HG02981 (cell line): ENCODE measurements around the gene PPIL6.

ENCODE experiments used
- ATAC-seq: cut with Tn5 transposase; IDR thresholded peaks from one replicate; pipeline ENCODE4 v1.9.1; 2021; ENCODE audit warnings: mild to moderate bottlenecking, moderate library complexity; ENCODE audit not compliant: unreplicated experiment

Gene PPIL6

DNA sequence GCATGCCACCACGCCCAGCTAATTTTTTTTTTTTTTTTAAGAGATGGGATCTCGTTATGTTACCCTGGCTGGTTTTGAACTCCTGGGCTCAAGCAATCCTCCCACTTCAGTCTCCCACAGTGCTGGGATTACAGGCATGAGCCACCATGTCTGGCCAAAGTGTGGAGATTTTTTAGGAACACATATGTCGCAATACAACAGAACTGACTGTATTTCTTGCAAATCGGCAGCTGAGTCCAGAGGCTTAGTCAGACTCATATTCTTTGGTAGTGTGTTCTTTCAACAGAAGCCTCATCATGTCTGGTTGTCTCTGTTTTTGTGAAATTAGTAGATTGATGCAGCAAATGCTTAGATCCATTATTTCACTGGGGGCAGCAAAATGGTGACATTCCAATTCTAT is 34.2 kb downstream of the PPIL6 start:
- ATAC-seq: no peak

GRCh38 chr6:109397020-109397419 is 43.4 kb downstream of the PPIL6 start:
- no peak for ATAC-seq

- no peak for ATAC-seq
Observed at GRCh38 chr6:109396046-109396718, 44.2 kb downstream of the PPIL6 start.

DNA sequence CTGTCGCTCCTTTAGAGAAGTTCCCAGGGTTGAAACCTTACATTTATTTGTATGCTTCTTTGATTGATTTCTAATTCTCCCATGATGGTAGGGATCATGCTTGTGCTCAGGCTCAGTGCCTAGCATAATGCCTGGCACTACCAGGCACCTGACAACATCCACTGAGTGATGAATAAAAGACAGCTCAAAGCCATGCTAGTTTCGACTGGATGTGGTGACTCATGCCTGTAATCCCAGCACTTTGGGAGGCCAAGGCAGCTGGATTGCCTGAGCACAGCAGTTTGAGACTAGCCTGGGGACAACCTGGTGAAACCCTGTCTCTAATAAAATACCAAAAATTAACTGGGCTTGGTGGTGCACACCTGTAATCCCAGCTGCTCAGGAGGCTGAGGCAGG is 46.5 kb downstream of the PPIL6 start:
- ATAC-seq: no peak

DNA sequence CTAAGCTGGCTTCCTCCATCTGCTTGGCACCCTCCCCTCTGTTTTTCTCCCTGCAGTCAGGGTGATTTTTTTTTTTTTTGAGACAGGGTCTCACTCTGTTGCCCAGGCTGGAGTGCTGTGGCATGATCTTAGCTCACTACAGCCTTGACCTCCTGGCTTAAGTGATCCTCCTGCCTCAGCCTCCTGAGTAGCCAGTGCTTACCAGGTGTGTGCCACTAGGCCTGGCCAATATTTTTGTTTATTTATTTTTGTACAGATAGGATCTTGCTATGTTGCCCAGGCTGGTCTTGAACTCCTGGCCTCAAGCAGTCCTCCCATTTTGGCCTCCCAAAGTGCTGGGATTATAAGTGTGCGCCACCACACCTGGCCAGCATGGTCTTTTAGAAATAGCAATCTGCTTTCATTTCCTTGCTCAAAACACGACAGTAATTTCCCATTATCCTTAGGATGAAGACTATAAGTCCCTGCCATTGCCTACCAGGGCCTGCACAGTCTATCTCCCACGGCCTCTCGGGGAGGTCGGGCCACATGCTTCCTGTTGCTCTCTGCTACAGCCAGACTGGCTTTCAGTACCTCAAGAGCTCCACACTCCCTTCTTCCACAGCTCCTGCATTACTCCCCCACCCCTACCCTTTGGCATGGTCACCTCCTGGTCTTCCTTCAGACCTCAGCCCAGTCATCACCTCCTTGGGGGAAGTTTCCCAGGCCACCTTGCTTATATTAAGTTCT is 47.1 kb downstream of the PPIL6 start:
- ATAC-seq: no peak

DNA sequence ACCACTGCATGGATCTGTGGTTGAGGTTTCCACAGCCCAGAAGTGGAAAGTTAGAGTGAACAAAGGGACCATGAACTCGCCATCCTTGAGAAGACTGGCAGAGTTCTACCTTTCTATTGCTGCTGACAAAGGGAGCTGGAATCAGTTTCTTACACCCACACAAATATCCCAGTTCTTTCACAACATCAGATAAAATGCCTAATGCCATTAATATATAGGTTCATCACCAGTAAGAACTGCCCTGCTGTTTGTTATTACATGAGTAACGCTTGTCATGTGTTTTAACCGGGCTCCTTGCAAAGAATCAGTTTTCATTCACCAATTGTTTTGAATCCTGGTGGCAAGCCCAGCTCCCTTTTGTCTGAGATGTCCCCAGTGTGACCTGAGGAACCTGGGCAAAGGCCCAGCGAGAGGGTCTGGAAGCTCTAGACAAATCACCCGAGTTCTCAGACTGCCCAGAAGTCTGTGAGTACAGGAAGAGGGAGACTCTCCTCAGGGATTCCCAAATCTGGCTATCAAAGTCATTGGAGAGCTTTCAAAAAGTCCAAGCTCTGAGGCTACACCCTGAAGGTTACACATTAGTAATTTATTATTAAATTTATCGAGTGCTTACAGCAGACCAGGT is 50.7 kb downstream of the PPIL6 start:
- ATAC-seq: no peak

- no peak for ATAC-seq
Observed at GRCh38 chr6:109388265-109388664, 52.2 kb downstream of the PPIL6 start.

DNA sequence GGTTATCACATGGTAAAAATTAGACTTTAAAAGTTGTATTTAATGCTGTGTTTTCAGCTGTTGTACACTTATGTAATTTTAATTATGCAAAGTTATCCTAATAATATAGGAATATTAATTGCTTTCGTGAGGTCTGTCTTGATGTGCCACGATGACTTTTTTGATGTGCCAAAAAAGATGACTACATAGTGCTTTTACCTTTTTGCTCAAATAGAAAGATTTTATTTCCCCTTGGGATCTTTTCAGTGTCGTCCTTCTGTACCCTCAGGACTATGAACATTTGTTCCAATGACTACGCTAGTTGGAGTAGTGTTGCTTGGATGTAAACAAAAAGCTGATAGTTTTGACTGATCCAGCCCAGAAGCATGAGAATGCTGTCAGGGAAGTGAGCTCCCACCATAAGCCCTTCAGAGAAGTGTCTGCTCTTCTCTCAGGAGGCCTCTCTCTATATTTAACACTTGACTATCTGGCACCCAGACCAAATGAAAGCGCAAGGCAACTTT is 56.9 kb downstream of the PPIL6 start:
- no peak for ATAC-seq

DNA sequence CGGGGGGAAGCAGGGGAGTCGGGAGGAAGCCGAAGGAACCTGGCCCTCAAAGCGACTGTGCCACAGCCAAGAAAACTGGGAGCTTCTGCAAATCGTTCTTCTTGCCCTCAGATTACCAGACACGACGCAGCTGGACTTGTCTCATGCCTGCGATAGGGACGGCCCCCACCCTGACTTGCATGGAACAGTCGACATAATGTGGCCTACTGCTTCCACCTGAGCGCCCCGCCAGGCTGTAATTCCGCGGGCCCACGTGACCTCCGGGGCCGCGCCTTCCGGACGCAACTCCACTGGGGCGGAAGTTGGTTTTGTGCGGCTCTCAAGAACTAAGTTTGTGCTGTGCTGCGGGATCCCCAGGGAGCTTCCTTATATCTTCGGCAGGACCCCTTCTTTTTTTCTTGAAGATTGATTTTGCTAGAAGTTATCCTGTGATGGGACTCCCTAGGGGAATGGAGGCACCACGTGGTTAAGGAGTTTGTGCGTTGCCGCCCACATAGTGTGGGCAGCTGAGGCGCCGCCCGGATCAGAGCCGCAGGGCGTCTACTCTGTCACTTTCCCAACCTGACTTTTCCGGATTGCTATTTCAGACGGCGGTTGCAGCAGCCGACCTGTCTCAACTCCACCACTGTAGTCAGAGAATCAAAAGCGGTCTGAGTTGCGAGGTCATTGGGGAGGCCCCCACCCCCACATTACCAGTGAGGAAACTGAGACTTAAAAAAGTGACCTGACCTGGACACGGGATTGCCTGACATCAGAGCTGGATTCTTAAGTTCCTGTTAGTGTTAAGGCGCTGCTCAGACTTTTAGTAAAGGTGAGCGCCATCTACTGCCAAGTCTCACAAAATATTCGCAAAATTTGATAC is 57.6 kb downstream of the PPIL6 start:
- ATAC-seq: peak; percentile 62

GRCh38 chr6:109381747-109382575 is 58.5 kb downstream of the PPIL6 start, which contains the start of gene CD164:
CD164 (minus strand) TSS chr6:109382467; CDS start chr6:109382378, 89 bp downstream.
- peak; percentile 42 for ATAC-seq

GRCh38 chr6:109381061-109381746 is 59.2 kb downstream of the PPIL6 start:
- no peak for ATAC-seq

GRCh38 chr6:109379711-109380110 is 60.7 kb downstream of the PPIL6 start:
- ATAC-seq: no peak

DNA sequence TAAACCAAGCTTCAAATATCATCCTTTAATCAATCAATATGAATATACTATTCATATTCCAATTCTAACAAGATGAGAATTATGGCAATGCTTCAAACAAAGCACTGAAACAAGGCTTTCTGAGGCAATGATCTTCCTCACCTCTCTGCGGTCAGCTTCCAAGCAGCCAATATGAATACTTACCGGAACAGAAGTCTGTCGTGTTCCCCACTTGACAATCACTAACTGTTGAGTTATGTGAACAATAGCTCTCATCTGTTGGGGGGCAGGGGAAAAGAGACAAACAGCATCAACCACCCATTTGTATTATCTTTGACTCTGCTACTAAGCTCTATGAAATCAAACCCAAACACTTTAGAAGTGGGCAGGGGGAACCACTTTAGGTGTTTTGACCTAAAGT is 62.7 kb downstream of the PPIL6 start:
- no peak for ATAC-seq

DNA sequence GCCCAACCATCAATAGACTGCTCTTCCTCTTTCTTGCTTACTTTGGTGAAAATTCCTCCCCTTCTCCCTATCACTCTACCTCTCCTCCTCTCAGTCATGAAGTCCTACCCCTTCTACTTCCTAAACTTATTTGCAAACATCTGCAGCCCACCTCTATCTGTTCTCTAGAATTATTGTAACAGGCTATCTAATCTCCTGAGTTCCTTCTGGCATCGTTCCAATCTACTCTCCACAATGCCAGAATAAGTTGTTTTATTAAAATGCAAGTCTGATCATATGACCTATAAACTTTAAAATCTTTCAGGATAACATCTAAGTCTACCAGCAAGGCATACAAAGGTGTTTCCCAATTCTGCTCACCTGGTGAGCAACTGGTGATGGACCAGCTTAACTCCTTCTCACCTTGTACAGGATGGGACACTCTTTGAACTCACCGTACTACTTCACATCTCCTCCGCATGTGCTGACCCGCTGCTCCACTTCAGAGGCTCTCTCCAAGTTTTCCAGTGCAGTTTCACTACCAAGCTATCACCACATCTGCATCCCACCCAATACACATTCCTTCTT is 66.0 kb downstream of the PPIL6 start:
- no peak for ATAC-seq

GRCh38 chr6:109373762-109374161 is 66.7 kb downstream of the PPIL6 start:
- peak; percentile 94 for ATAC-seq

- ATAC-seq: peak; percentile 0
Observed at GRCh38 chr6:109373331-109373730, 67.1 kb downstream of the PPIL6 start.

GRCh38 chr6:109372130-109372529 is 68.3 kb downstream of the PPIL6 start:
- no peak for ATAC-seq

DNA sequence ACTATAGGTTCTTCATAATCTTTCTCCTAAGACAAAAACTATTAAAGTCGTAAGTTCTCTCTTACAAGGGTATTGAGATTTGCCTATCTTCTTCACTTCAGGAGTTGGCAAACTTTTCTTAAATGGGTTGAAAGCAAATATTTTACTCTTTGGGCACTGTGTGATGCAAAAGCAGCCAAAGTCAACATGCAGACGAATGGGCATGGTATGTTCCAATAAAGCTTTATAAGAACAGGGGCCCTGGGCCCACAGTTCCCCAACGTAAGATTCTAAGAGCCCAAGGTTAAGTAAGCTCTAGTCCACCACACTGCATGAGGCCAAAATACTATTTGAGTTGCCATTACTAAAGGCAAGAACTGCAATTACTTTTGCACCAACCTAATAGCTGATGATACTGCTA is 69.6 kb downstream of the PPIL6 start:
- no peak for ATAC-seq

DNA sequence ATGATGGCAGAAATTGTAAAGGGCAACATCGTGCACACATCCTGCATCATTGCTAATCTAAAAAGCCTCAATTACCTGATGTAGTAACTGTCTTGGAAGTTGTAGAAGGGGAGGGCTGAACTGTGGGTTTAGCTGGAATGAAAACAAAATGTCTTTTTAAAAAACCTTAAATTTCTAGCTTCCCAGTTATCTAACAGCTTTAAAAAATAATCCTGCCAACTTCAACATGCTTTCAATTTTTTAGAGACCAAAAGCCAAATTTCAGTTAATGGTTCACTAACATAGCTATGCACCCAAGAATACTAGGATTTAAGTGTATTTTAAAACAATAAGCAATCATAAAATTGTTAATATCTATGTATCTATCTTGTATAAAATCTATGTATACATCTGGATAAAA is 70.1 kb downstream of the PPIL6 start:
- no peak for ATAC-seq
